D341Med (cell line): ENCODE results near the gene STX11.

ENCODE experiments used
- DNase-seq: peaks from one replicate; pipeline ENCODE4 v3.0.0; 2012; ENCODE audit warnings: low spot score

Gene STX11

DNA sequence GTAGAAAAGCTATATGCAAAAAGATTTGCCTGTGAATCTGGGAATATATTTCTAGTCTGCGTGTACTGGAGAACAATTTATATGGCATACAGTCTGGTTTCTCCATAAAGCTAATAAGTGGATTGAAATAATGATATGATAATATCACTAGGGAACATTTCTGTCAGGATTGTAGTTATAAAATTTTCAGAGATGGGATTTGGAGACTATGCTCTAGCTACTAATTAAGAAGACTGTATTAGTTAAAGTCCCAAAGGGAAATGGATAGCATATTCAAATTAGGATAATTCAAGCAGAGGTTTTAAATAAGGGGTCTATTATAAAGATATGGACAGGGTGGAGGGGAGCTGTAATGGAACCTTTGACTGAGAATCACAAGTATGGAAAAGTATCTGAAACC, 7.2 kb upstream of the STX11 start:
- no peak for DNase-seq

DNA sequence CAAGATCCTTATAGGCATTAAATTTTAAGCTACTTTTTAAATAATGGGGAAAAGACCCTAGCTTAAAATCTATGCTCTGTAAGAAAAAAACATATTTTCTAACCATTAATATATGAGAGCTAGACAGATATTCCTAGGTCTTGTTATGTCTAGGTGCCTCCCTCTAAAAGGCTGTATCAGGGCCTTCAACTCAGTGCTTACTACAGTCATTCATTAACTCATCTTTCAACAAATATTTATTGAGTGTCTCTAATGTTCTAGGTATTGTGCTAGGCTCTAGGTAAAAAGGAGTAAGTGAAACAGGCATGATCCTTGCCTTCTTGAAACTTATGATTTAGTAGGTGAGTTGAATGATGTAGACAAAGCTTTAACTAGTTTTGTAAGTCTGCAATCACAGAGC, 6.4 kb upstream of the STX11 start:
- DNase-seq: no peak

GRCh38 chr6:144144996-144145395, 5.3 kb upstream of the STX11 start:
- DNase-seq: no peak

DNA sequence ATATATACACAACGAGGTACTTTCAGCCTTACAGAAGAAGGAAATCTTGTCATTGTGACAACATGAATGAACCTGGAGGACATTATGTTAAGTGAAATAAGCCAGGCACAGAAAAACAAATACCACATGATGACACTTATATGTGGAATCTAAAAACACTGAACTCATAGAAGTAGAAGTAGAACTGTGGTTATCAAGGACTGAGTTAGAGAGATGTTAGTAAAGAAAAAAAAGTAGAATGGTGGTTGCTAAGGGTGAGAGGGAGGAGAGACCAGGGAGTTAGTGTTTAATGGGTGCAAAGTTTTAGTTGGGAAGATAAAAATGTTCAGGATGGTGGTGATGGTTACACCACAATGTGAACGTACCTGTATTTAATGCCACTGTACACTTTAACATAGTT, 4.8 kb upstream of the STX11 start:
- no peak for DNase-seq

DNA sequence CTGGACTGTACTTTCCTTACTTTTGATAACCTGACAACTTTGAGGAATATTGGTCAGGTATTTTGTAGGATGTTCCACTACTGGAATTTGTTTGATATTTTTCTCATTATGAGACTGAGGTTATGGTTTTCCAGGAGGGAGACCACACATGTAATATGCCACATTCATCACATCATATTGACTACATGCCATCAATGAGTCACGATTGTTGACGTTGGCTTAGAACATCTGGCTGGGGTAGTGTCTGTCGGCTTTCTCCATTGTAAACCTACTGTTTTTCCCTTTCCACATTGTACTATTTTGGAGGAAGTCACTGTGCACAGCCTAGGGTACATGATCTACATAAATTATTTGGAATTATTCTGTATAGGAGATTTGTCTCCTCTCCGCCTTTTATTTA, 1.4 kb upstream of the STX11 start:
- no peak for DNase-seq

DNA sequence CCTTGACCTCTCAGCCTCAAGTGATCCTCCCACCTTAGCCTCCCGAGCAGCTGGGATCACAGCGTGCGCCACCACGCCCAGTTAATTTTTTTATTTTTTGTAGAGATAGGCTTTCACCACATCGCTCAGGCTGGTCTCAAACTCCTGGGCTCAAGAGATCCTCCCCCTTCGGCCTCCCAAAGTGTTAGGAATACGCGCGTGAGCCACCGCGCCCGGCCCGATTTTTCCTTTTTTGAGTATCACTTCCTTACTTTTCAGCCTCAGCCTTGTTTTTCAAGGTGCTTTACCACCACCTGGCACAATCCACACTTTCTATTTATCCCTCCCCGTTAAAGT, 791 bp upstream of the STX11 start:
- DNase-seq: no peak

GRCh38 chr6:144150710-144151657, 667 bp downstream of the STX11 start:
- DNase-seq: no peak

DNA sequence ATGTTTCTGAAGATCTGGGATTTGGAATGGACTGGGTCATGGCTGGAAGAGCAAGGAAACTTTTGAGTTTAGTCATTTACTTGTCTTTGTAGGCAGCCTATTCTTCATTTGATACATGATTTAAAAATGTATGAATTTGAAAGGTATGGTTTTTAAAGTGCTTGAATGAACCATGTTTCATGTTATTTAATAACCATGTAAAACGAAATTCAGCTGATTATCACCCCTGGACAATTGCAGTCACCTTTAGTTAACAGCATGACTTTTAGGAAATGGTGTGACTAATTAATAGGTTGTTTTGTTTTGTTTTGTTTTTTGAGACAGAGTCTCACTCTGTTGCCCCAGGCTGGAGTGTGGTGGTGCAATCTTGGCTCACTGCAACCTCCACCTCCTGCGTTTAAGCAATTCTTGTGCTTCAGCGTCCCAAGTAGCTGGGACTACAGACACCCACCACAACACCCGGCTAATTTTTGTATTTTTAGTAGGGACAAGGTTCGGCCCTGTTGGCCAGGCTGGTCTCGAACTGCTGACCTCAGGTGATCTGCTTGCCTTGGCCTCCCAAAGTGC, 2.1 kb downstream of the STX11 start:
- DNase-seq: no peak

DNA sequence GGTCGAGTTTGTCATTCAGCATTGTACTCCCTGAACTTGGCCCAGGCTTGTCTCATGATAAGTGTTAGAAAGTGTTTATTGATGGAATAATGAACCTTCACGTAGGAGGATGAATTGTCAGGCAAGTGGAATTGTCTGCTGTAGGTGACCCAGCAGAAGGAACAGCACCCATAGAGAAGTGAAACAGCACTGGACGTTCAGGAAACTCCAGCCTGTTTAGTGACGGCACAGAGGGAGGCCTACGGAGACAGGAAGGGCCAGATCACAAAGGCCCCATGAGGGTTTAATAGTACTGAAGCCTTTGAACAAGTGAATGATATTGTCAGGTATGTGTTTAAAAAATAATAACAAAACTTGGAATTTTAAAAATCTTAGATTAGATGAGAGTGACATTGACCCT, 2.9 kb downstream of the STX11 start:
- no peak for DNase-seq

GRCh38 chr6:144153971-144154370, 3.7 kb downstream of the STX11 start:
- DNase-seq: no peak

DNA sequence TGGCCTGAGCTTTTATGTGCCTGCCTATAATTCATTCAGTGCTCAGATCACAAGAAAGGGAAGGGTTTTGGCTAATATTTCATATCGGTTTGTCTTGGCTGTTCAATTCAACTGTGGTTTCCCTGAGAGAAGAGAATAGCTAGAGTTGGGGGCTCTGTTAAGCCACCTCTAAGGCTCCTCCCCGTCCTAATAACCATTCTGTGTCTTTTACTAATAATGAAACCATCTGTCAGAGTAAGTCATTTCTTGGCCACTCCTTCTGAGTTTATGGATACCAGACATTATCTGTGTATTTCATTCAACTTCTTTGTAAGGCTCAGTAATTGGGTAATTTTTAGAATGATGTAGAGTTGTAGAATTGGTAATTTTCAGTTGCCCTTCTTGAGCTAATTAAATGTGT, 5.2 kb downstream of the STX11 start:
- no peak for DNase-seq

DNA sequence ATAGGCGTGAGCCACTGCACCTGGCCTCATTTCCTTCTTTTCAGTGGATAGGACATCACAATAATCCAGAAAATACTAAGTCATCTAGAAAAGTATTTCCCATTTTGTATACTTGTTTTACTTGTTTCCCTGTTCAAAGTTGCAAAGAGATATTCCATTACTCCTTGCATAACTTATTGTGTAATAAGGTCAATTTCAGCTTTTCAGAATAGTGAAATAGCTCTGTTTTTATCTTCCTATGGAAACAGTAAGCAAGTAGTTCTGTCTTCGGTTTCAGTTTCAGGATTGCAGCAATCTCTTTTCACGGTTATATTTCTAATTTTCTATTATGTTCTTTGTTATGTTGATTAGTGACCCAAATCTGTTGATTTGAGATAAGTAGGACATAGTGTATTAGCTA, 6.0 kb downstream of the STX11 start:
- no peak for DNase-seq

DNA sequence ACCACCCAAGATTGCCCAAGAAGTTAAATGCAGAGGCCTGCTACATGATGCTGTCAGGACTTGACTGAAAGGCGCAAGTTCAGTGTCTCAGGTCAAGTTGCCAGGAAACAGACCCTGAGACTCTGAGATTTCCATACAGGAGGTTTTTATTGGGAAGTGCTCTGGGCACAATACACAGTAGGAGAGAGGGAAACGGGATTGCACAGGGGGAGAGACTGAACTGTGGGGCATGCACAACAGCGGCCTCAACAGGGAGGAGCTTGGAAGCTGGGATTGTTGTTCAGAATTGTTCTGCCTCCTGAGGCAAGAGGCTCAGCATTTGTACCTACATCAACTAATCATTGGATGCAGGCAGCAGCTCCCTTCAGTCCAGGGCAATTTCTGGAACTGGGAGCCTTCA, 6.7 kb downstream of the STX11 start:
- no peak for DNase-seq

DNA sequence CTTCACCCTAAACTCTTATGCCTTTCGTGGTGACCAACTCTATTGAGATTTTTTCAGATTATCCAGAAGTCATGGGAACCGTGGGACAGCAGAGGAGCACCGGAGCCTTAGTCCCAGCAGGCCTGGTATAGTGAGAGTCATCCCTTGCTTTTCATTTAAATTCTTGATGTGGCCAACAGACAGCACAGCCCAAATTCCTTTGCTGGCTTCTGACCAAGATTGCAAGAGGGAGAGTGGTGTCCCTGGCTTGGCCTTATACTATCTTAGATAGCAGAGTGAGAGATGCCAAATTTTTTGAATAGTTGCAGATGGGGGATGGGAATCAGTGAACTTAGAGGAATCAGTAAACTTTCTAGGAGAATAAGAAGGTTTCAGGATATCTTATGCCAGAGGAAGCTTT, 7.8 kb downstream of the STX11 start:
- DNase-seq: no peak

DNA sequence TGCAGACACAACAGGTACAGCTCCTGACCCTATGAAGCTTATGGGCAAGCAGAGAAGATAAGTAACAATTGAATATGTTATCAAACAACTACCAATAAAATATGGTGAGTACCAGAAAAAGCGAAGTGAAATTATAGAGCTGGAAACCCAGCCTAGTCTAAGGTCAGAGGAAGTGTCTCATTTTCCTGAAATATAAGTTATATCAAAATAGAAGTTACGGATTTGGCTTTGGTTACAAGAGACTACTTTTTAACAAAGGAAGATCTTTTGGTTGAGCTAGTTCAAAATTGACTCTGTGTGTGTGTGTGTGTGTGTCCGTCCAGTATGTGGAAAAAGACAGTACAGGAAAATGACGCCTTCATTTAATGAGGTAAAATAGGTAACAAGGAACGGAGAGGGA, 8.9 kb downstream of the STX11 start:
- no peak for DNase-seq

DNA sequence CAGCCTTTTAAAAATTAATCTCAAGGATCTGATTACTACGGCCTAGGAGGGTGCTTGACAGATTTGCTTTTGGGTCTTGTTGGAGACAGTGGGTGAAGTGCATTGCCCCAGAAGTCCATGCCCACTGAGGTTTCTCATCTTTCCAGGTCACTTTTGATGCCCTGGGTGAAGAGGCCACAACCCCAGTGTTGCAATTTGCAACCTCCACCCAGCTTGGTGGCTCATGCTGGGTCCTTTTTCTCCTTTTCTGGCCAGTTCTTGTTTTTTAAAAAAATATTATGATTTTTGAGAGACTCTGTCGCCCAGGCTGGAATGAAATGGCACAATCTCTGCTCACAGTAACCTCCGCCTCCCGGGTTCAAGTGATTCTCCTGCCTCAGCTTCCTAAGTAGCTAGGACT, 9.4 kb downstream of the STX11 start:
- DNase-seq: no peak

DNA sequence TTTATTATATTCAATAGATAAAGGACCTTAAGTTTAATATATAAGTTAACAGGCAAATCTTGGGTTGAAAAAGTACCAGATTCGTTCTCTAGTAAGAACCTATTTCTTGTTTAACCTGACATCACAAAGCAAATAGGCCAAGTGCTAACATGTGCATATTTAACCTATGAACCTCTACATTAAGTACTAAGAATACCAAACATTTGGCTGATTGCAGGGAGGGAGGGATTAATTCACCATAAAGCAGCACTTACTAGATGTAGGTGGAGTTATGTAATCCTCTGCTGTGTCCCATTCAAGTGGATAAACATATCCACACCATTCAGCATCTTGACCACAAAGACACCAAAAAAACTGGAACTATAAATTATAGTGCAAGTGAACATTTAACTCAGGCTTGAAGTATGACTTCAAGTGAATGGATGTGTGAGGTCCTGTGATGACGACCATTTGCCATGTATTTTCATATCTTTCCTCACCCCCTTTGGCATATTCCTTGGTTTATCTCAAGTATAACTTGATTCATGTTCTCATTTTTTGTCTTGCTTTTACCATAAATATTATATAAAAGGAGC, 10.2 kb downstream of the STX11 start:
- no peak for DNase-seq

GRCh38 chr6:144161975-144162374, 11.7 kb downstream of the STX11 start:
- no peak for DNase-seq

DNA sequence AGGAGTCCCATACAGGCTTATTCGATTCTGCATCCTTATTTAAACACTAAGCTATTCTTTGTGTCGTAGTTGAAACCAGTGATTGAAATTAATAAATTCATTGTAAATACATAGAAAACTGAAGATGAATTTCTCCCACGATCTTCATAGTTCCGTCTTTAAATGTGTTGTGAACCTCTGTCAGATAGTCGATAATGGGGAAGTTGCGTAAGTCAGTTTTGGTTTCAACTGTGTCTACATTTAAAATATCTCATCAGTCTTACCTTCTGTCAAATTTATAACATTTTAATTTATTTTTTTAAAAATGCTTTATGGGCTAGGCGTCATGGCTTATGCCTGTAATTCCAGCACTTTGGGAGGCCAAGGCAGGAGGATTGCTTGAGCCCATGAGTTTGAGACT, 12.7 kb downstream of the STX11 start:
- no peak for DNase-seq

GRCh38 chr6:144165784-144166183, 15.5 kb downstream of the STX11 start:
- DNase-seq: no peak

DNA sequence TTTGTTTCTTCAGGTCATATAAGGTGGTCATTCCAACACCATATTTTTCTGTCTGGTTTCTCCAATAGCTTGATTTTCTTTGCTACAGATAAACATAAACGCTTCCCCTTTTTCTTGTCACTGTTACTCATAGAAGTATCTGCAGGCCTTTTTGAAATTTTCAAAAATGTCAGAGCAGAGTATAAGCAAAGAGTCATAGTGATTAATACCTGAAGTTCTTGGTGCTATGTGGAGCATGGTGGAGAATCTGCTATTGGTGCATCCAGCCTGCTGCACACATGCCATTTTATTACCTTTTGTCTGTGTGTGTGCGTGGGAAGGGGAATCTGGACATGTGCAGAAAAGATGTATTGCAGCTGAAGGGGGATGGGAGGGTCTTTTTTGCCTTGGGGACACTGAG, 19.7 kb downstream of the STX11 start:
- DNase-seq: no peak

- no peak for DNase-seq
Measured at GRCh38 chr6:144171406-144171805, 21.1 kb downstream of the STX11 start.

DNA sequence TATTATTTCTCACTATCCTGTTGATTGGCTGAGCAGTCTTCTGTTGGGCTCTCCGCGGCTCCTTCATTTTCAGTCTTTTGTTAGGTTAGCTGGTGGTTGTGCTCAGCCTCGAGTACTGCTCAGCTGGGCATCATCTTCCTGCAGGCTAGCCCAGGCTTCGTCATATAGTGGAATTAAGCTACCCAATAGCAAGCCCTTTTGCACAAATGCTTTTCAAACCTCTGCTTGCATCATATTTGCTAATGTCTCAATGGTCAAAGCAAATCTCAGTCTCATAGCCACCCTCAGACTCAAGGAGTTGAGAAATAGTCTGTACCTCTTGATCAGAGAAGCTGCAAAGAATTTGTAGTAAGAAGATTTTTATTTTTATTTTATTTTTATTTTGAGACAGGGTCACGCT, 23.7 kb downstream of the STX11 start:
- DNase-seq: no peak

DNA sequence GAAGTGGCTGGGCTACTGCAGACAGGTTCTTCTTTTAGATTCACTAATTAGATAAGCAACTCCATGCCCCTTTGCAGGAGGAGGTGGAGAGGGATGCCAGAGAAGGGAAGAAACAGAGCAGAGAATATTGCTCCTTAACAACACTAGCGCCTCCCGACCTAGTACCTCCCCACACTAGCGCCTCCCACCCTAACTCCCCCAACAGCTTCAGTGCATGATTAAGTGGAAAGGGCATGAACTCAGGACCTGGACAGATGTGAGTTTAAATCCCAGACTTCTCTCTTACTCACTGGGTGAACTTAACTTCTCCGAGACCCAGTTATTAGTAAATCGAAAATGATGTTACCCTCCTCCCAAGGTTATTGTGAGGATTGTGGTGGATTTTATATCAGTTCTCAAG, 25.7 kb downstream of the STX11 start:
- no peak for DNase-seq
